ENCODE measurements around the gene GRIK2. TPM values are rescaled to one million over a fixed set of nuclear protein-coding genes. Genes with fewer than 3 reads are reported as not detected.

GRIK2 gene
- total RNA-seq, 5 donors from 2014 or later (not counting 1 experiment from before 2014, with no cell fraction given) = 0.15 to 0.19 TPM; not detected in 3

DNA sequence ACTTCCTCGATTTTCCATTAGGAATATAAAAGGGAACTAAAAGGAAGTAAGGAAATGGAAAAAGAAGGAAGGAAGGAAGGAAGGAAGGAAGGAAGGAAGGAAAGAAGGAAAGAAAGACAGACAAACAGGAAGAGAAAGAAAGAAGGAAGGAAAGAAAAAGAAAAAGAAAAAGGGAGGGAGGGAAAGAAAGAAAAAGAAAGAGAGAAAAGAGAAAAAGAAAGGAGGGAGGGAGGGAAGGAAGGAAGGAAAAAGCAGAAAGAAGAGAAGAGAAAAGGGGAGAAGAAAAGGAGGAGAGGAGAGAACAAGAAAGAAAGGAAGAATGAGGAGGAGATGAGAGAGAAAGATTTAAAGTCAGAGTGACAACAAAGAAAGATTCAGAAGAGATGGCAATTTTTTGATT is 724.5 kb downstream of the GRIK2 start:
- Mint-ChIP-seq H3K36me3 (no peaks in the 10 kb centered on the region), H3K9me3 (peaks cover 1 to 27% (median 20%) of the 10 kb centered on the region in 3 donors), H3K27ac (no peak overlapping the region), H3K27me3 (no peaks in the 10 kb centered on the region), H3K4me3 (no peak overlapping the region), H3K4me1 (no peaks in the 10 kb centered on the region)
- WGBS (ENCODE audit: insufficient coverage) = no CpG with 5 or more reads among the region's 1 CpG
- H3K27me3 ChIP-seq (replicated peaks in 1 of 2; ENCODE audit: control insufficient read depth in 2 of 2, extremely low read depth in 1 of 2, insufficient read depth in 2 of 2, low read length in 1 of 2) = no peaks in the 10 kb centered on the region
- no peak overlapping the region for H3K27ac ChIP-seq (ENCODE audit: low read length)
- ChIA-PET CTCF (no interaction called here), POLR2A (no interaction called here)
- no peak for DNase-seq
- H3K4me1 ChIP-seq (ENCODE audit: control insufficient read depth in 1 of 2, extremely low read depth in 1 of 2, insufficient read depth in 2 of 2, low read length in 2 of 2) = no peaks in the 10 kb centered on the region
- H3K36me3 ChIP-seq (ENCODE audit: control insufficient read depth in 2 of 2, extremely low read depth in 1 of 2, insufficient read depth in 1 of 2, low read length in 1 of 2) = no peaks in the 10 kb centered on the region
- no peak overlapping the region for H3K4me3 ChIP-seq (ENCODE audit: control insufficient read depth in 1 of 2, extremely low read depth in 1 of 2, low read length in 1 of 2)
- H3K9me3 ChIP-seq = no peaks in the 10 kb centered on the region
- no peak for ATAC-seq (replicated peaks in 1 of 4)
